SJCRH30 (cell line): ENCODE measurements around the gene TCF12. TPM values are rescaled to one million over a fixed set of nuclear protein-coding genes. Genes with fewer than 3 reads are reported as not detected.

Experiments
- DNase-seq, 2 experiments: peaks; one replicate each; pipeline ENCODE4 v3.0.0-alpha.2; 2015 to 2020
- H3K27ac ChIP-seq: fragments of 250-450 bp; sonication (Bioruptor Pico); 2 replicates; pipeline ENCODE4 v1.5.1; 2020; ENCODE audit warnings: mild to moderate bottlenecking, moderate library complexity
- H3K27me3 ChIP-seq: fragments of 250-450 bp; sonication (Bioruptor Pico); 2 replicates; pipeline ENCODE4 v1.5.1; 2020; ENCODE audit warnings: mild to moderate bottlenecking, moderate library complexity
- H3K36me3 ChIP-seq: fragments of 250-450 bp; sonication (Bioruptor Pico); 2 replicates; pipeline ENCODE4 v1.5.1; 2020; ENCODE audit warnings: mild to moderate bottlenecking, moderate library complexity
- H3K4me1 ChIP-seq: fragments of 250-450 bp; sonication (Bioruptor Pico); 2 replicates; pipeline ENCODE4 v1.5.1; 2020; ENCODE audit warnings: mild to moderate bottlenecking, moderate library complexity
- H3K4me3 ChIP-seq: fragments of 250-450 bp; sonication (Bioruptor Pico); 2 replicates; pipeline ENCODE4 v1.5.1; 2020; ENCODE audit warnings: mild to moderate bottlenecking, moderate library complexity
- H3K9me3 ChIP-seq: fragments of 250-450 bp; sonication (Bioruptor Pico); replicated peaks from 2 replicates; pipeline ENCODE4 v1.5.1; 2020; ENCODE audit warnings: mild to moderate bottlenecking, moderate library complexity
- total RNA-seq: library from RNA; depleted of rRNA; stranded (reverse); fragments of >200 nt; shearing (Covaris generic); gene quantifications from 2 replicates; pipeline ENCODE4 v1.2.3, GENCODE V29; 2014

The TCF12 gene
- total RNA-seq, 1 experiment from 2014 or later = 173 TPM

GRCh38 chr15:57036352-57036751 lies 117.9 kb downstream of the TCF12 start:
- no peak overlapping the region for H3K4me3 ChIP-seq
- H3K27me3 ChIP-seq = no peaks in the 10 kb centered on the region
- H3K9me3 ChIP-seq = no peaks in the 10 kb centered on the region
- DNase-seq = no peak
- H3K27ac ChIP-seq = 0 out of 2 replicates have a peak overlapping the region, but pooled peaks have one; percentile 5
- H3K36me3 ChIP-seq = peaks cover 3% of the 10 kb centered on the region; the same call in 1 of the 2 replicates
- H3K4me1 ChIP-seq = peaks cover 11% of the 10 kb centered on the region

GRCh38 chr15:57037548-57037947 lies 119.1 kb downstream of the TCF12 start:
- H3K27me3 ChIP-seq = no peaks in the 10 kb centered on the region
- H3K9me3 ChIP-seq = no peaks in the 10 kb centered on the region
- H3K4me1 ChIP-seq = peaks cover 7% of the 10 kb centered on the region
- peaks cover 3% of the 10 kb centered on the region; the same call in 1 of the 2 replicates for H3K36me3 ChIP-seq
- no peak for DNase-seq
- no peak overlapping the region for H3K27ac ChIP-seq
- H3K4me3 ChIP-seq = no peak overlapping the region

- peaks cover 7% of the 10 kb centered on the region for H3K4me1 ChIP-seq
- no peak for DNase-seq
- H3K27me3 ChIP-seq = no peaks in the 10 kb centered on the region
Measured at GRCh38 chr15:57038040-57038439, 119.6 kb downstream of the TCF12 start.

GRCh38 chr15:57038496-57038895 lies 120.1 kb downstream of the TCF12 start:
- DNase-seq = no peak

More at GRCh38 chr15:57038040-57038439, 119.6 kb downstream of the TCF12 start:
- Histone ChIP-seq H3K27ac (no peak overlapping the region), H3K9me3 (no peaks in the 10 kb centered on the region), H3K36me3 (peaks cover 3% of the 10 kb centered on the region; the same call in 1 of the 2 replicates), H3K4me3 (no peak overlapping the region)

GRCh38 chr15:57041416-57041815 lies 123.0 kb downstream of the TCF12 start:
- peaks cover 5% of the 10 kb centered on the region for H3K4me1 ChIP-seq
- no peaks in the 10 kb centered on the region for H3K9me3 ChIP-seq
- DNase-seq = no peak
- no peak overlapping the region for H3K4me3 ChIP-seq
- H3K27me3 ChIP-seq = no peaks in the 10 kb centered on the region
- H3K27ac ChIP-seq = no peak overlapping the region
- peaks cover 3% of the 10 kb centered on the region for H3K36me3 ChIP-seq

More at GRCh38 chr15:57038496-57038895, 120.1 kb downstream of the TCF12 start:
- no peaks in the 10 kb centered on the region for H3K9me3 ChIP-seq
- H3K36me3 ChIP-seq = peaks cover 3% of the 10 kb centered on the region; the same call in 1 of the 2 replicates
- peaks cover 7% of the 10 kb centered on the region for H3K4me1 ChIP-seq
- H3K27ac ChIP-seq = no peak overlapping the region
- no peaks in the 10 kb centered on the region for H3K27me3 ChIP-seq
- no peak overlapping the region for H3K4me3 ChIP-seq

GRCh38 chr15:57044072-57044702 lies 125.7 kb downstream of the TCF12 start:
- Histone ChIP-seq H3K4me3 (no peak overlapping the region), H3K4me1 (no peaks in the 10 kb centered on the region), H3K27ac (no peak overlapping the region), H3K27me3 (no peaks in the 10 kb centered on the region), H3K36me3 (peaks cover 4% of the 10 kb centered on the region; the same call in 1 of the 2 replicates), H3K9me3 (no peaks in the 10 kb centered on the region)
- no peak for DNase-seq

GRCh38 chr15:57044970-57045369 lies 126.5 kb downstream of the TCF12 start:
- Histone ChIP-seq H3K27ac (no peak overlapping the region), H3K36me3 (peaks cover 4% of the 10 kb centered on the region; the same call in 1 of the 2 replicates), H3K4me3 (no peak overlapping the region), H3K9me3 (no peaks in the 10 kb centered on the region), H3K4me1 (no peaks in the 10 kb centered on the region), H3K27me3 (no peaks in the 10 kb centered on the region)
- DNase-seq = no peak

- peaks cover 4% of the 10 kb centered on the region; the same call in 1 of the 2 replicates for H3K36me3 ChIP-seq
- no peak for DNase-seq
- H3K9me3 ChIP-seq = no peaks in the 10 kb centered on the region
- H3K4me1 ChIP-seq = no peaks in the 10 kb centered on the region
- H3K4me3 ChIP-seq = no peak overlapping the region
- H3K27ac ChIP-seq = no peak overlapping the region
- H3K27me3 ChIP-seq = no peaks in the 10 kb centered on the region
Measured at GRCh38 chr15:57045741-57046382, 127.4 kb downstream of the TCF12 start.

GRCh38 chr15:57048930-57049549 lies 130.6 kb downstream of the TCF12 start:
- Histone ChIP-seq H3K27me3 (no peaks in the 10 kb centered on the region), H3K4me1 (no peaks in the 10 kb centered on the region), H3K27ac (no peak overlapping the region), H3K9me3 (no peaks in the 10 kb centered on the region; the same call in 1 of the 2 replicates), H3K4me3 (no peak overlapping the region), H3K36me3 (peaks cover 6% of the 10 kb centered on the region; the same call in 1 of the 2 replicates)
- no peak for DNase-seq

- H3K4me3 ChIP-seq = no peak overlapping the region
- no peaks in the 10 kb centered on the region; the same call in 1 of the 2 replicates for H3K9me3 ChIP-seq
- no peaks in the 10 kb centered on the region for H3K4me1 ChIP-seq
- H3K27ac ChIP-seq = no peak overlapping the region
- DNase-seq = no peak
- H3K27me3 ChIP-seq = no peaks in the 10 kb centered on the region
- H3K36me3 ChIP-seq = 0 out of 2 replicates have a peak, but pooled peaks cover 5% of the 10 kb centered on the region
Measured at GRCh38 chr15:57053470-57053869, 135.0 kb downstream of the TCF12 start.

GRCh38 chr15:57054204-57054750 lies 135.8 kb downstream of the TCF12 start:
- Histone ChIP-seq H3K27me3 (no peaks in the 10 kb centered on the region), H3K4me3 (no peak overlapping the region), H3K4me1 (no peaks in the 10 kb centered on the region), H3K27ac (no peak overlapping the region), H3K9me3 (no peaks in the 10 kb centered on the region; the same call in 1 of the 2 replicates), H3K36me3 (0 out of 2 replicates have a peak, but pooled peaks cover 2% of the 10 kb centered on the region)
- DNase-seq = no peak

GRCh38 chr15:57056357-57056756 lies 137.9 kb downstream of the TCF12 start:
- Histone ChIP-seq H3K4me3 (no peak overlapping the region), H3K27me3 (no peaks in the 10 kb centered on the region), H3K27ac (no peak overlapping the region), H3K36me3 (0 out of 2 replicates have a peak, but pooled peaks cover 2% of the 10 kb centered on the region), H3K9me3 (no peaks in the 10 kb centered on the region; the same call in 1 of the 2 replicates), H3K4me1 (no peaks in the 10 kb centered on the region)
- no peak for DNase-seq

- DNase-seq = no peak
- Histone ChIP-seq H3K9me3 (no peaks in the 10 kb centered on the region), H3K27ac (no peak overlapping the region), H3K4me3 (no peak overlapping the region), H3K27me3 (no peaks in the 10 kb centered on the region), H3K4me1 (no peaks in the 10 kb centered on the region), H3K36me3 (peaks cover 2% of the 10 kb centered on the region; the same call in 1 of the 2 replicates)
Measured at GRCh38 chr15:57057134-57057930, 138.9 kb downstream of the TCF12 start.
